Stimulated activated CD4-positive, alpha-beta T cell treated with anti-CD3 and anti-CD28 coated beads, Interleukin-2, amount 100 ng/mL, for 24 hours (primary cell): ENCODE measurements around the gene FAM151B.
"Not testable (repeated sequence)": the region's sequence is repeated elsewhere in the genome, so short reads cannot be mapped to it uniquely, and the experiment has no call there.

Source experiments
- DNase-seq, 2 donors: peaks; one replicate each; pipeline ENCODE4 v3.0.0-alpha.2; 2020

FAM151B gene

DNA sequence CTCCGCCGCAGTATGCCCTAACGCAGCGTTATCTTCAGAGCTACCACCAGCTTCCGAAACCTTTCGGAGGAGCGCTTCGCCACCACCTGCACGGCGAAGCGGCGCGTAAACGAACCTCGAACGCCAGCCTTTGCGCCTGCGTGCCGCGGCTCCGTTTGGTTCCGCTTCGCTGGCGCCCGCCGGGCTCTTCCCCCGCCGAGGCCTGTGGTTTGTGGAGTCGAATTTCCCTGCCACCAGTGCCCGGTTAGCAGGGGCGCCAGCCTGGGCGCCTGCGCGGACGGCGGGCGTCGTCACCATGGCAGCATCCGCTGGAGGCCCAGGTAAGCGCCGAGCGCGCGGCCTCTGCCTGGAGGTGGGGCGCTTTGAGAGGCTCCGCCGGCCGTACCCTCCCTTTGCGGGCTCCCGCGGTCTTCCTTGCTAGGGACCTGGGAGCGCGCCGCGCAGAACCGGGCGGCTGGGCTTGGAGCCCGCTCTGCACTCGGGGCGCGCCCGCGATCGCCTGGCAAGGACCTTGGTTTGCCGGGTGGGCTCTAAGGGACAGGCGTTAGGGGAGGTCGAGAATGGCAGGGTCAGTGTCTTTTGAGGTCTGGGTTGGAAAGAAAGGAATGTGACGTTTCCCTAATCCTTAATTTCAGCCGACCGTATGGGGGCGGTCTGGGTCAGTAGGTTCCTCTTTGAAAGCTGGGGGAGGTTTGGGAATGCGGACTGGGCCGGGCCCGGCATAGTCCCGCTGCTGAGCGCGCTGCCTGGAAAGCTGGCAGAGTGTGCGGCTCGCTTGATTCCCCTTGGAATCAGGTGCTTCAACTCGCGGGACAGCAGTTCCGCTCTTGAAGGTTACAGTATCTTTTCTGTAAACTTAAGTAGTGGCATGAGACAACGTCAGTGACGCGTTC, at the start of gene FAM151B:
TSS of gene FAM151B (plus strand) at position 272 of the 893 bp plus-strand sequence. CDS start at position 296, 24 bp downstream.
- DNase-seq = peak; percentile 75 to 85

GRCh38 chr5:80438739-80439138, 49.2 kb upstream of the FAM151B start:
- DNase-seq = no peak

DNA sequence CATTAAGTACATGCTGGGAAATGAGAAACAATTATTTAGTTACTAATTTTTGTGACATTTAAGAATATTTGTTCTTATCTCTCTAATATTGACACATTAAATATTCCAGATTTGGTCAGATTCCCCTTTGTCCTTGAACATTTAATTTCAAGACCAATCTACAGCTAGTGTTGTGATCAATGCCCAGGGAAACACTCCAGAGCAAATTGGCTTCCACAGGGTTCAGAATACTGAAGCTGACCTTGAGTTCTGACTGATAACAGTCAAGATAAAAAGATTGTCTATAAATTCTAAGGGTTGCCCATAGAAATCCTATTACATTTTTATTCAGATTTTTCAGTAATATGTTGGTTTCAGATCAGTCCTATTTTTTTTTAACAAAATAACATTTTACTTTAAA, 48.7 kb upstream of the FAM151B start:
- DNase-seq = no peak

- DNase-seq = no peak
These were observed 45.2 kb upstream of the FAM151B start for GRCh38 chr5:80442742-80443141.

GRCh38 chr5:80453366-80453765, 34.5 kb upstream of the FAM151B start:
- no peak for DNase-seq

- no peak for DNase-seq
These were observed 24.6 kb upstream of the FAM151B start for GRCh38 chr5:80463269-80463668.

DNA sequence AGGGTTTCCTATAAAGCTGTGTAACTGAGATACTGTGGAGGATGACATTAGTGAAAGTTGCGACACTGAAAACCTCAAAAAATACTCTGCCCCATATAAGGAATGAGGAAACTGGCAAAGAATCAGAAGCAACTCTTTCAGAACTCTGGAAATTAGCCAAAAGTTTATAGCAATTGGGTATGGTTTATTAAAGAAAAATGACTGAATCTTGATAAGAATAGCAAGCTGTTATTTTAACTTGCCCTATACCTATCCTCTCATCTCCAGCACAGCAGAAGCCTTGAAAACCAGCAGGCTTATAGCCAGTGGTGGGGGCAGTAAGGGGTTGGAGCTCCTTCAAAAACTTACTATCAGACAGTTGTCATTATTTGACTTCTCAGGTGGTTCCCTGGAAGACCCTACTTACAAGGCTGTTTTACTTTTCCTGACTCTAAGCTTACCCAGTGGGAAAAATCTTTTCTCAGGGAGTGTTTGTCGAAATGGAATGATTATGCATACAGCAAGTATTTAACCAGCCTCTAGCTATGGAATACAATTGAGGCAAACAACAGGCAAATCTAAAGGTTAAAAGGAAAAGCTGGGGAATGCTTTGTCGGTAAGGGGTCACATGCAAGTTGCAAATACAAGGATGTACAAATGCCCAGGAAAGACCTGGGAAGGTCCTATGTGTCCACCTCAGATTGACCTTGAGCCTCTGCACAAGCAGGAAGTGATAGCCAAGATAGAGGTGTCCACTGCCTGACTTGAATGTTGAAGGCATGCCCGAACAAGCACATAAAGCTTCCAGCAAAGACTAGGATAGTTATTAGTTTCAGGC, 21.0 kb upstream of the FAM151B start:
- no peak for DNase-seq

GRCh38 chr5:80468131-80468530, 19.8 kb upstream of the FAM151B start:
- DNase-seq = no peak

DNA sequence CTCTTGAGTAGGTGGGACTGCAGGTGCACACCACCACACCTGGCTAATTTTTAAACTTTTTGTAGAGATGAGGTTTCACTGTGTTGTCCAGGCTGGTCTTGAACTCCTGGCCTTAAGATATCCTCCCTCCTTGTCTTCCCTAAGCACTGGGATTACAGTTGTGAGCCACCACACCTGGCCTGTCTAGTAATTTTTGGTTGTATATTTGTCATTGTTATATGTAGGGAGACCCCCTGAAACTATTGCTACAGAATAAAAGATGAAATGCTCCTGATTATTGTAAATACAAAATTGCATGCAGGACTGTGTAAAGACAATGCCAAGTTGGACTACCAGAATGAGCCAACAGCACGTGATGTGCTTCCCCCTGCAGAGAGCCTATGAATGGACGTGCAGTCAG, 17.3 kb upstream of the FAM151B start:
- DNase-seq = not testable (repeated sequence)

DNA sequence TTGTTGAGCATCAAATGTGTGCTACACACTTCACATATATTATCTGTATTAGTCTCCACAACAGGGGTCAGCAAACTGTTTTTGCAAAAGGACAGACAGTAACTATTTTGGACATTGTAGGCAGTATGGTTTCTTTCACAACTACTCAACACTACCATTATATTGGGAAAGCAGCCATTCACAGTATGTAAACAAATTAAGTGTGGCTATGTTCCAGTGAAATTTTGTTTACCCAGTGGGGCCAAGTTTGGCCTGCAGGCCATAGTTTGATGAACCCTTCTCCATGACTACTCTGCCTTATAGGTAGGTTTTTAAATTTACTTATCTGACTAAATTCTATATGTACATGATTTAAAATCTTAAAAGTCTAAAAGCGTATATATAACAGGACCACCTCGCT, 13.0 kb upstream of the FAM151B start:
- no peak for DNase-seq

GRCh38 chr5:80479713-80480112, 8.2 kb upstream of the FAM151B start:
- no peak for DNase-seq

DNA sequence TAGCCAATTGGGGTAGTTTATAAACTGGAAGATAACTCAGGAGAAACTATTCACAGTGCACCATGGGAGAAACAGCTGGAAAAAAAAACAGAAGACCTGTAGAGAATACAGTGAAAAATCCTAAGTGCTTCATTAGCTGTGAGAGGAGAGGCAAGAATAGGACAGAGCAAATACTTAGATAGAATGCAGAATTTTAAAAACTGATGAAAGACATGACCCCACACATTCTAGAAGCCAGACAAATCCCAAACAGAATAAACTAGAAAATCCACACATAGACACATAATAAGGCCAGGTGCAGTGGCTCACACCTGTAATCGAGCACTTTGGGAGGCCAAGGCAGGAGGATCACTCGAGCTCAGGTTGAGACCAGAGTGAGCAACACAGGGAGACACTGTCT, 7.5 kb upstream of the FAM151B start:
- no peak for DNase-seq

DNA sequence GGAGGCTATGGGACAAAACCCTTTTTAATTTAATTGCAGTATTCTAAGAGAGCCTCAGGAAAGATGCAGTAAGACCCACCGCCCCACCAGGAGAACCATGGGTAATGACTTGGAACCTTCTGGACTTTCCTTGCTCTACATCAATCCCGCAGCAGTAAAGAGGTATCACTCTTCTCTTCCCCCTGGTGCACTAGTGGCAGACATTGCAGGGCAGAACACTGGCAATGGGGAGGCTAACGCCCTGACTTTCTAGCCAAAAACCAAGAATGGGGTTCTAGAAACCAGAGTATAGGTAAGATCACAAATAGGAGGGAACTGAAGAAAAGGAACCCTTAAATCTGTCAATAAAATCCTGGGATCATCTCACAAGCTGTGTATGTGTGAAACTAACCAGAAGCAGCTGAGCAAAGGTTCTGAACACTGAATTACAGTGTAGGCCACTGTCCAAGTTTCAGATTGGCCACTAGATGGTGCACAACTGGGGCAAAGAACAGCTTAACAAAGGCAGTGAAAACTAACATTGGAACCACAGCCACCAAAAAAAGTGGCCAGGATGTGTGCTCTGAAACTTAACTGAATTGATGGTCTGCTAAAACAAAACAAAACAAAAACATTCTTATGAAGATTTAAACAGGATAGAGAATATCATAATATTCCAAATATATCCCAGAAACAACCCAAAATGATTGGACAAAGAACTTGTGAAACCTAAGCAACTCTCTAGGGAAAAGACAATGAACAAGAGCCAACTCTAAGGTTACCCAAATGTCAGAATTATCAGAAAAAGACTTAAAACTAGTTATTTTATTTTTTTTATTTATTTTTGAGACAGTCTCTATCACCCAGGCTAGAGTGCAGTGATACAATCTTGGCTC, 6.6 kb upstream of the FAM151B start:
- peak; percentile 21 to 22 for DNase-seq

DNA sequence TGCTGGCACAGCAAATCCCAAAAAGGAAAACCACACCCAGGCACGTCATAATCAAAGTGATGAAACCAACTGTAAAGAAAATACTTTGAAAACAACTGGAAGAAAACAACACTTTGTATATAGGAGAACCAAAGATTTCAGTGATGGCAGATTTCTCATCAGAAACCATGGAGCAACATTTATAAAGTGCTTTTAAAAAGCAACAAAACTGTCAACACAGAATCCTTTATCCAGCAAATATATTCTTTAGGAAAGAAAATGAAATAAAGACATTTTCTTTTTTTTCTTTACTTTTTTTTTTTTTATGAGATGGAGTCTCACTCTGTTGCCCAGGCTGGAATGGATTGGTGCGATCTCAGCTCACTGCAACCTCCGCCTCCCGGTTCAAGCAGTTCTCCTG, 5.3 kb upstream of the FAM151B start:
- no peak for DNase-seq

DNA sequence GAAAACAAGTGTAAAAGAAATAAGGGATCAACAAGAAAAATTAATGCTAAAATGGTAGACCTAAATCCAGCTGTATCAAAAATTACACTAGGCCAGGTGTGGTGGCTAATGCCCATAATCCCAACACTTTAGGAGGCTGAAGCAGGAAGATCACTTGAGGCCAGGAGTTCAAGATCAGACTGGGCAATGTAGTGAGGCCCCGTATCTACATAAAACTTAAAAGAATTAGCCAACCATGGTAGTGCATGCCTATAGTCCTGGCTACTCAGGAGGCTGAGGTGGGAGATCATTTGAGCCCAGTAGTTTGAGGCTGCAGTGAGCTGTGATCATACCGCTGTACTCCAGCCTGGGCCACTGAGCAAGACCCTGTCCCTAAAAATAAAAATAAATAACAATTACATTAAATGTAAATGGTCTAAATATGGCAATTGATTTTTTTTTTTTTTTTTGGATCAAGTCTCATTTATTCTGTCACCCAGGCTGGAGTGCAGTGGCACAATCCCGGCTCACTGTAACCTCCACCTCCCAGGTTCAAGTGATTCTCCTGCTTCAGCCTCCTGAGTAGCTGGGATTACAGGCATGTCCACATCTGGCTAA, 4.2 kb upstream of the FAM151B start:
- DNase-seq = no peak

- DNase-seq = no peak
These were observed 464 bp upstream of the FAM151B start for GRCh38 chr5:80487444-80487828.

DNA sequence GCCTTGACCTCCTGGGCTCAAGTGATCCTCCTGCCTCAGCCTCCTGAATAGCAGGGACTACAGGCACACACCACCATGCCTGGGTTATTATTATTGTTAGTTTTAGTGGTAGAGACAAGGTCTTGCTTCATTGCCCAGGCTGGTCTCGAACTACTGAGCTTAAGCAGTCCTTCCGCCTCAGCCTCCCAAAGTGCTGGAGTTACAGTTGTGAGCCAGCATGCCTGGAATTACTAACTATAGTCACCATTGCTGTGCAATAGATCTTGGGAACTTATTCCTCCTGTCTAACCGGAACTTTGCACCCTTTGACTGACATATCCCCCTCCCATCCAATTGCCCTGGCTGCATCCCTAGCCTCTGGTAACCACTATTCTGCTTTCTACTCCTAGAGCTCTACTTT, 3.4 kb downstream of the FAM151B start:
- no peak for DNase-seq

- DNase-seq = no peak
These were observed 4.8 kb downstream of the FAM151B start for GRCh38 chr5:80492741-80493140.

DNA sequence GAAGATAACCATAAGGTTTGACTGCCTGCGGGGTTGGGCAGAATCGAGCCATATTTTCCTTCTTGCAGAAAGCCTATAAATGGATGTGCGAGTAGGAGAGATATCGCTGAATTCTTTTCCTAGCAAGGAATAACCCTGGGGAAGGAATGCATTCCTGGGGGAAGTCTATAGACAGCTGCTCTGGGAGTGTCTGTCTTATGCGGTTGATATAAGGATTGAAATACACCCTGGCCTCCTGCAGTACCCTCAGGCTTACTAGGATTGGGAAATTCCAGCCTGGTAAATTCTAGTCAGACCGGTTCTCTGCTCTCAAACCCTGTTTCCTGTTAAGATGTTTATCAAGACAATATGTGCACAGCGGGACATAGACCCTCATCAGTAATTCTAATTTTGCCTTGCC, 5.5 kb downstream of the FAM151B start:
- not testable (repeated sequence) for DNase-seq

DNA sequence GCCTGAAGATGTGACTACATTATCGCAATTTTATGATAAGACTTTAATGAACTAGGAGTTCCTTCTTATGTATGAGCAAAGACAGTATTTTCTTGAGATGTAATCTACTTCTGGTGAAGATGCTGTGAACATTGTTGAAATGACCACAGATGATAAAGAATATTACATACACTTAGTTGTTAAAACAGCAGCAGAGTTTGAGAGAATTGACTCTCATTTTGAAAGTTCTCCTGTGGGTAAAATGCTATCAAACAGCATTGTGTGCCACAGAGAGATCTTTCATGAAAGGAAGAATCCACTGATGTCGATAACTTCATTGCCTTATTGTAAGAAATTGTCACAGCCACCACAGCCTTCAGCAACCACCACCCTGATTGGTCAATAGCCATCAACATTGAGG, 8.0 kb downstream of the FAM151B start:
- DNase-seq = no peak

DNA sequence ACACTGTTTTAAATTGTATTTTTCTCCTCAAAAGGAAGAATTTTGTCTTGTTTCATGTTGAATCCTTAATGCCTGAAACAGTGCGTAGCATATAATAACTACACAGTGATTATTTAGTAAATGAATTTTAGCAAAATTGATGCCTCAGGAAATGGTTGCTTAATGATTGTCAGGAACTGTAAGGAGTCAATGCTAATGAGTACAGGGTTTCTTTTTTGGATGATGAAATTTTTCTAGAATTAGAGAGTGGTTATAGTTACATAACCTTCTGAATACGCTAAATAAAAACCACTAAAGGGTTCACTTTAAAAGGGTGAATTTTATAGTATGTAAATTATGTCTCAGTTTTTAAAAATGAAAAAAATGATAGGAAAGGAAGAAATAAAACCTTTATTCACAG, 14.9 kb downstream of the FAM151B start:
- DNase-seq = no peak

DNA sequence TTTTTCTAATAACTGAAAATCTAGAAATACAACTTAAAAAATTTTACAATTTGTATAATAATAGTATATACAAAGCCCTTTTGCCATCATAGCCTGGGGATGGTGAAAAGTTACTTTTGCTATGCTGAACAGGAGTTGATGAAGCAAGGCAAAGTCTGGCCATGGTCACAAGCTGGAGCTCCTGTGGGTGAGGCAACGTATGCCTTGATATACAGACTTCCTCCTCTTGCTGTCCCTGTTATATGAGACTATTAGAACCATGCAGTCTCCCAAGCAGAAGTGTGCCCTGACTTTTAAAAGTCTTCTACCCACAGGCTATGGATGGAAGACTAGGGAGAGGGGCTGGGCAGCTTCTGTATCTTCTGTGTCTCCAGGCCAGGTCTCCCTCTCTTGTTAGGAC, 15.7 kb downstream of the FAM151B start:
- no peak for DNase-seq

- no peak for DNase-seq
These were observed 16.9 kb downstream of the FAM151B start for GRCh38 chr5:80504833-80505232.
